GM12878 (cell line): ENCODE data around the gene RAD51B. TPM values are rescaled to one million over a fixed set of nuclear protein-coding genes. Genes with fewer than 3 reads are reported as not detected.
A peak's percentile ranks its signal among the peaks of the same experiment; 100 is the strongest.

Experiments
- ATF7 ChIP-seq: fragments of 450-650 bp; IDR thresholded peaks from 2 replicates; pipeline ENCODE4 v1.6.1; 2016; ENCODE audit warnings: low read depth, mild to moderate bottlenecking
- BACH1 ChIP-seq: fragments of 450-650 bp; IDR thresholded peaks from 2 replicates; pipeline ENCODE4 v1.6.1; 2017; ENCODE audit warnings: mild to moderate bottlenecking, borderline replicate concordance
- BHLHE40 ChIP-seq, 2 experiments: fragments of 450-650 bp in 1 of 2; IDR thresholded peaks; 2 replicates each; pipeline ENCODE4 v1.6.1; 2011 to 2017; ENCODE audit warnings: low read depth in 2 of 2, borderline replicate concordance in 1 of 2, improper control_type of control experiment in 1 of 2, low read length in 1 of 2, mild to moderate bottlenecking in 1 of 2
- BMI1 ChIP-seq: fragments of 450-650 bp; IDR thresholded peaks from 2 replicates; pipeline ENCODE4 v1.6.1; 2016; ENCODE audit warnings: mild to moderate bottlenecking, moderate library complexity, borderline replicate concordance
- EED ChIP-seq: sonication (generic); IDR thresholded peaks from 2 replicates; pipeline ENCODE4 v1.6.1; 2016; ENCODE audit warnings: antibody characterized with exemption, low read depth
- EGR1 ChIP-seq, 2 experiments: IDR thresholded peaks; 1 replicate in 1 of 2; 2 replicates in 1 of 2; pipeline ENCODE4 v1.6.1; 2011 to 2012; ENCODE audit warnings: low read depth in 2 of 2, low read length in 2 of 2, borderline replicate concordance in 1 of 2, mild to moderate bottlenecking in 1 of 2, moderate library complexity in 1 of 2
- EP300 ChIP-seq, 2 experiments: fragments of 150-350 bp in 1 of 2; IDR thresholded peaks; 2 replicates each; pipeline ENCODE4 v1.6.1; 2011 to 2012; ENCODE audit warnings: low read depth in 2 of 2, low read length in 2 of 2, borderline replicate concordance in 1 of 2, improper control_type of control experiment in 1 of 2, inconsistent platforms in 1 of 2; ENCODE audit not compliant: control insufficient read depth in 1 of 2
- FOXM1 ChIP-seq: IDR thresholded peaks from 2 replicates; pipeline ENCODE4 v1.6.1; 2012; ENCODE audit warnings: low read depth, mild to moderate bottlenecking, inconsistent platforms, low read length, moderate library complexity
- IKZF2 ChIP-seq, 2 experiments: fragments of 450-650 bp; IDR thresholded peaks; 2 replicates each; pipeline ENCODE4 v1.6.1; 2017; ENCODE audit warnings: mild to moderate bottlenecking in 2 of 2, moderate library complexity in 2 of 2
- JUNB ChIP-seq: IDR thresholded peaks from 2 replicates; pipeline ENCODE4 v1.6.1; 2016; ENCODE audit warnings: antibody characterized with exemption, mild to moderate bottlenecking
- JUND ChIP-seq: IDR thresholded peaks from 2 replicates; pipeline ENCODE4 v1.6.1; 2012; ENCODE audit warnings: low read depth, mild to moderate bottlenecking, low read length, improper control_type of control experiment, moderate library complexity
- KDM1A ChIP-seq: fragments of 200-600 bp; sonication (generic); IDR thresholded peaks from 2 replicates; pipeline ENCODE4 v1.6.1; 2016; ENCODE audit warnings: borderline replicate concordance
- MYC ChIP-seq: IDR thresholded peaks from 2 replicates; pipeline ENCODE4 v1.6.1; 2011; ENCODE audit warnings: mild to moderate bottlenecking, low read length, moderate library complexity, inconsistent platforms; ENCODE audit not compliant: insufficient read depth, insufficient replicate concordance, insufficient read length, severe bottlenecking
- NFXL1 ChIP-seq: fragments of 450-650 bp; IDR thresholded peaks from 2 replicates; pipeline ENCODE4 v1.6.1; 2017; ENCODE audit warnings: antibody characterized with exemption, mild to moderate bottlenecking, borderline replicate concordance
- NFYA ChIP-seq: IDR thresholded peaks from 2 replicates; pipeline ENCODE4 v1.6.1; 2011; ENCODE audit warnings: low read depth, mild to moderate bottlenecking, low read length, improper control_type of control experiment, borderline replicate concordance
- NFYB ChIP-seq: IDR thresholded peaks from 2 replicates; pipeline ENCODE4 v1.6.1; 2011; ENCODE audit warnings: low read depth, mild to moderate bottlenecking, low read length, improper control_type of control experiment, moderate library complexity; ENCODE audit not compliant: insufficient read depth
- RBBP5 ChIP-seq: fragments of 200-600 bp; sonication (generic); conservative IDR thresholded peaks from 2 replicates; pipeline ENCODE4 v1.6.1; 2016
- SIN3A ChIP-seq: IDR thresholded peaks from 2 replicates; pipeline ENCODE4 v1.6.1; 2012; ENCODE audit warnings: low read depth, low read length, improper control_type of control experiment
- SMARCA5 ChIP-seq: fragments of 450-650 bp; IDR thresholded peaks from 2 replicates; pipeline ENCODE4 v1.6.1; 2017; ENCODE audit warnings: mild to moderate bottlenecking
- SREBF1 ChIP-seq: IDR thresholded peaks from 2 replicates; pipeline ENCODE4 v1.6.1; 2012; ENCODE audit warnings: mild to moderate bottlenecking, low read length
- SREBF2 ChIP-seq: IDR thresholded peaks from 2 replicates; pipeline ENCODE4 v1.6.1; 2012; ENCODE audit warnings: mild to moderate bottlenecking, low read length
- STAT1 ChIP-seq: fragments of 450-650 bp; conservative IDR thresholded peaks from 2 replicates; pipeline ENCODE4 v1.6.1; 2014; ENCODE audit warnings: antibody characterized with exemption, mild to moderate bottlenecking
- YBX1 ChIP-seq: fragments of 450-650 bp; IDR thresholded peaks from 2 replicates; pipeline ENCODE4 v1.6.1; 2016; ENCODE audit warnings: antibody characterized with exemption
- ZNF384 ChIP-seq: IDR thresholded peaks from 2 replicates; pipeline ENCODE4 v1.6.1; 2012; ENCODE audit warnings: low read depth, mild to moderate bottlenecking, low read length, improper control_type of control experiment, borderline replicate concordance
- polyA plus RNA-seq, 11 experiments: library from polyadenylated mRNA; depleted of rRNA in 4 of 11; unstranded in 6 of 11; stranded (reverse) in 5 of 11; fragments of >200 nt; fragmentation: Nextera tagmentation in 4 of 11; fragmentation: Illumina TruSeq in 1 of 11; extraction: Ambion mirVana in 4 of 11; extraction: Trizol in 1 of 11; gene quantifications; 1 replicate in 1 of 11; 2 replicates in 10 of 11; pipeline versions ENCODE4 v1.2.1 to v1.2.3, GENCODE V29; 2011 to 2016; ENCODE audit warnings: inconsistent platforms in 2 of 11, missing spikeins in 2 of 11, low read depth in 1 of 11
- total RNA-seq, 4 experiments: library from RNA; depleted of rRNA in 3 of 4; stranded (reverse); fragments of >200 nt in 3 of 4; fragmentation: Illumina TruSeq in 1 of 4; extraction: Trizol in 1 of 4; gene quantifications; 2 replicates each; pipeline versions ENCODE4 v1.2.1 to v1.2.3, GENCODE V29; 2013 to 2021
- TF ChIP-seq, protein P1 (sequence below): IDR thresholded peaks from 2 replicates; pipeline ENCODE4 v1.6.1; 2011; ENCODE audit warnings: borderline replicate concordance, low read depth, mild to moderate bottlenecking, moderate library complexity, low read length; ENCODE audit not compliant: insufficient read depth, poor library complexity, severe bottlenecking
- TF ChIP-seq, protein P2 (sequence below), 3 experiments: IDR thresholded peaks in 2 of 3; conservative IDR thresholded peaks in 1 of 3; 2 replicates each; pipeline ENCODE4 v1.5.1; 2011; ENCODE audit warnings: low read depth in 3 of 3, low read length in 3 of 3, mild to moderate bottlenecking in 3 of 3, control low read depth in 2 of 3, moderate library complexity in 2 of 3, inconsistent platforms in 1 of 3, mixed read lengths in 1 of 3; ENCODE audit not compliant: control insufficient read depth in 2 of 3, insufficient read depth in 1 of 3; ENCODE audit errors: extremely low read depth in 1 of 3
- TF ChIP-seq, protein P3 (sequence below): fragments of 450-650 bp; IDR thresholded peaks from 2 replicates; pipeline ENCODE4 v1.6.1; 2017; ENCODE audit warnings: mild to moderate bottlenecking

The RAD51B gene
- total and polyA plus RNA-seq, 10 of the 15 experiments (the other 5 are each of a cell fraction or from before 2014, with no cell fraction given) = 9.8 to 26.8 (median 21.3) TPM

DNA sequence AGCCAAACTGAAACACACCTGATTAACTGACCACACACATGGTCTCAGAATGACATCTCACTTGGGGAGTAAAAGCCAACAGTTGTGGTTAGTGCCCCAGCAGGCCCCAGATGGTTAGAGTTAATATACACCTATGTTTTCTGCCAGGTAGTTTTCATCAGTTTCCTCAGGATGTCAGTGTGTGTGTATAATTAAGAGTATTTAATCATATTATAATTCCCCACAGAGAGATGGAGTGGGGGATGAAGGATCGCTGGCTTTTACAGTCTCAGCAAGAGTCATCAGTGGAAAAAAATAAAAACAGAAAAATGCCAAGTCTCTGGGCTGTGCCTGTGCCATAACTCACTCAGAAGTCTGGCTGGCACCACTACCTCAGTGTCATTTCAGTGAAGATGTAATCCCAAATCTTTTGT lies 560.8 kb downstream of the RAD51B start (continued):
- no peak for TF ChIP-seq YBX1
- TF ChIP-seq, protein P1, sequence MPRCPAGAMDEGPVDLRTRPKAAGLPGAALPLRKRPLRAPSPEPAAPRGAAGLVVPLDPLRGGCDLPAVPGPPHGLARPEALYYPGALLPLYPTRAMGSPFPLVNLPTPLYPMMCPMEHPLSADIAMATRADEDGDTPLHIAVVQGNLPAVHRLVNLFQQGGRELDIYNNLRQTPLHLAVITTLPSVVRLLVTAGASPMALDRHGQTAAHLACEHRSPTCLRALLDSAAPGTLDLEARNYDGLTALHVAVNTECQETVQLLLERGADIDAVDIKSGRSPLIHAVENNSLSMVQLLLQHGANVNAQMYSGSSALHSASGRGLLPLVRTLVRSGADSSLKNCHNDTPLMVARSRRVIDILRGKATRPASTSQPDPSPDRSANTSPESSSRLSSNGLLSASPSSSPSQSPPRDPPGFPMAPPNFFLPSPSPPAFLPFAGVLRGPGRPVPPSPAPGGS = no peak
- TF ChIP-seq STAT1 = no peak
- TF ChIP-seq NFYB = no peak
- no peak for TF ChIP-seq EGR1 (IDR thresholded peaks at IDR 0.05; ENCODE audit: borderline replicate concordance in 1 of 2, low read depth in 2 of 2, low read length in 2 of 2)
- TF ChIP-seq RBBP5 = no peak
- TF ChIP-seq SREBF2 = no peak
- peak; percentile 86 for TF ChIP-seq ATF7
- TF ChIP-seq BMI1 = no peak
- TF ChIP-seq NFXL1 = no peak
- TF ChIP-seq, protein P2, sequence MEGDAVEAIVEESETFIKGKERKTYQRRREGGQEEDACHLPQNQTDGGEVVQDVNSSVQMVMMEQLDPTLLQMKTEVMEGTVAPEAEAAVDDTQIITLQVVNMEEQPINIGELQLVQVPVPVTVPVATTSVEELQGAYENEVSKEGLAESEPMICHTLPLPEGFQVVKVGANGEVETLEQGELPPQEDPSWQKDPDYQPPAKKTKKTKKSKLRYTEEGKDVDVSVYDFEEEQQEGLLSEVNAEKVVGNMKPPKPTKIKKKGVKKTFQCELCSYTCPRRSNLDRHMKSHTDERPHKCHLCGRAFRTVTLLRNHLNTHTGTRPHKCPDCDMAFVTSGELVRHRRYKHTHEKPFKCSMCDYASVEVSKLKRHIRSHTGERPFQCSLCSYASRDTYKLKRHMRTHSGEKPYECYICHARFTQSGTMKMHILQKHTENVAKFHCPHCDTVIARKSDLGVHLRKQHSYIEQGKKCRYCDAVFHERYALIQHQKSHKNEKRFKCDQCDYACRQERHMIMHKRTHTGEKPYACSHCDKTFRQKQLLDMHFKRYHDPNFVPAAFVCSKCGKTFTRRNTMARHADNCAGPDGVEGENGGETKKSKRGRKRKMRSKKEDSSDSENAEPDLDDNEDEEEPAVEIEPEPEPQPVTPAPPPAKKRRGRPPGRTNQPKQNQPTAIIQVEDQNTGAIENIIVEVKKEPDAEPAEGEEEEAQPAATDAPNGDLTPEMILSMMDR (IDR thresholded peaks at IDR 0.05 in 2 of 3, conservative IDR thresholded peaks at IDR 0.05 in 1 of 3; ENCODE audit: control insufficient read depth in 2 of 3, extremely low read depth in 1 of 3, insufficient read depth in 1 of 3, low read depth in 3 of 3, low read length in 3 of 3) = no peak
- no peak for TF ChIP-seq JUND
- TF ChIP-seq JUNB = peak; percentile 66
- no peak for TF ChIP-seq BACH1
- TF ChIP-seq SMARCA5 = peak; percentile 64; the same call in 1 of the 2 replicates
- no peak for TF ChIP-seq SIN3A
- TF ChIP-seq ZNF384 = peak; percentile 40; the same call in 1 of the 2 replicates
- TF ChIP-seq EP300 (IDR thresholded peaks at IDR 0.05; ENCODE audit: borderline replicate concordance in 1 of 2, control insufficient read depth in 1 of 2, low read depth in 2 of 2, low read length in 2 of 2) = peak; percentile 89 to 90
- peak; percentile 87 for TF ChIP-seq EED
- TF ChIP-seq BHLHE40 (IDR thresholded peaks at IDR 0.05; ENCODE audit: borderline replicate concordance in 1 of 2, low read depth in 2 of 2, low read length in 1 of 2) = peak; percentile 62 to 68
- TF ChIP-seq, protein P3, sequence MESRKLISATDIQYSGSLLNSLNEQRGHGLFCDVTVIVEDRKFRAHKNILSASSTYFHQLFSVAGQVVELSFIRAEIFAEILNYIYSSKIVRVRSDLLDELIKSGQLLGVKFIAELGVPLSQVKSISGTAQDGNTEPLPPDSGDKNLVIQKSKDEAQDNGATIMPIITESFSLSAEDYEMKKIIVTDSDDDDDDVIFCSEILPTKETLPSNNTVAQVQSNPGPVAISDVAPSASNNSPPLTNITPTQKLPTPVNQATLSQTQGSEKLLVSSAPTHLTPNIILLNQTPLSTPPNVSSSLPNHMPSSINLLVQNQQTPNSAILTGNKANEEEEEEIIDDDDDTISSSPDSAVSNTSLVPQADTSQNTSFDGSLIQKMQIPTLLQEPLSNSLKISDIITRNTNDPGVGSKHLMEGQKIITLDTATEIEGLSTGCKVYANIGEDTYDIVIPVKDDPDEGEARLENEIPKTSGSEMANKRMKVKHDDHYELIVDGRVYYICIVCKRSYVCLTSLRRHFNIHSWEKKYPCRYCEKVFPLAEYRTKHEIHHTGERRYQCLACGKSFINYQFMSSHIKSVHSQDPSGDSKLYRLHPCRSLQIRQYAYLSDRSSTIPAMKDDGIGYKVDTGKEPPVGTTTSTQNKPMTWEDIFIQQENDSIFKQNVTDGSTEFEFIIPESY = no peak
- TF ChIP-seq NFYA = no peak
- peak; percentile 20 to 95; a peak in 3 of 4 replicates for TF ChIP-seq IKZF2 (IDR thresholded peaks at IDR 0.05)
- TF ChIP-seq SREBF1 = no peak
- peak; percentile 75; the same call in 1 of the 2 replicates for TF ChIP-seq FOXM1
- TF ChIP-seq MYC = no peak
- TF ChIP-seq KDM1A = no peak
